ENCODE data around the gene FKBP1A. TPM values are rescaled to one million over a fixed set of nuclear protein-coding genes. Genes with fewer than 3 reads are reported as not detected.

The FKBP1A gene
- total RNA-seq, 1 donor from 2014 or later, result 183 TPM

DNA sequence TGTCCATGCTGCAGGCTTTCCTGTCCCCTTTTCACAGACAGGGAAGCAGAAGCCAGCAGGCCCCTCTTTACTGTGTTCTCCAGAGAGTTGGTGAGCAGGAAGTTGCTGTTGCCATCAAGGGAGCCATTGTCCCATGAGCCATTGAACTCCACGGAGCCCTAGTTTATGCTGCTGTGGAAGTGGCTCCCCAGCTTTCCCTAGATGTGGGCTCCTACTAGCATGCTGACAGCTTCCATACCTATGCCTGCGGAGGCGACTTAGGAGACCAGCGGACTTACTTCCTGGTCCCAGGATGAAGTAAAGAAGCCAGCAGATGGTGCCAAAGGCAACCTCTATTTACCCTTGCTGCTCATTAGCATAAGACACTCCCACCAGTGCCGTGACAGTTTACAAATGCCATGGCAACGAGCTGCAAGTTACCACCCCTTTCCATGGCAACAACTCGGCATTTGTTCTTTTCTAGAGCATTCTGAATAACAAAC lies 30.8 kb upstream of the FKBP1A start:
- H3K27ac Mint-ChIP-seq (ENCODE audit: unreplicated experiment), result no peak overlapping the region
- H3K9me3 Mint-ChIP-seq (ENCODE audit: low read depth), result peaks cover 16% of the 10 kb centered on the region
- no peaks in the 10 kb centered on the region for H3K36me3 Mint-ChIP-seq (ENCODE audit: low read depth)
- no peaks in the 10 kb centered on the region for H3K27me3 Mint-ChIP-seq (ENCODE audit: low read depth)
- TF ChIP-seq, protein P1, sequence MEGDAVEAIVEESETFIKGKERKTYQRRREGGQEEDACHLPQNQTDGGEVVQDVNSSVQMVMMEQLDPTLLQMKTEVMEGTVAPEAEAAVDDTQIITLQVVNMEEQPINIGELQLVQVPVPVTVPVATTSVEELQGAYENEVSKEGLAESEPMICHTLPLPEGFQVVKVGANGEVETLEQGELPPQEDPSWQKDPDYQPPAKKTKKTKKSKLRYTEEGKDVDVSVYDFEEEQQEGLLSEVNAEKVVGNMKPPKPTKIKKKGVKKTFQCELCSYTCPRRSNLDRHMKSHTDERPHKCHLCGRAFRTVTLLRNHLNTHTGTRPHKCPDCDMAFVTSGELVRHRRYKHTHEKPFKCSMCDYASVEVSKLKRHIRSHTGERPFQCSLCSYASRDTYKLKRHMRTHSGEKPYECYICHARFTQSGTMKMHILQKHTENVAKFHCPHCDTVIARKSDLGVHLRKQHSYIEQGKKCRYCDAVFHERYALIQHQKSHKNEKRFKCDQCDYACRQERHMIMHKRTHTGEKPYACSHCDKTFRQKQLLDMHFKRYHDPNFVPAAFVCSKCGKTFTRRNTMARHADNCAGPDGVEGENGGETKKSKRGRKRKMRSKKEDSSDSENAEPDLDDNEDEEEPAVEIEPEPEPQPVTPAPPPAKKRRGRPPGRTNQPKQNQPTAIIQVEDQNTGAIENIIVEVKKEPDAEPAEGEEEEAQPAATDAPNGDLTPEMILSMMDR (IDR thresholded peaks at IDR 0.05), result peak; percentile 34
- no peak overlapping the region for H3K4me3 Mint-ChIP-seq (ENCODE audit: unreplicated experiment)
- H3K4me1 Mint-ChIP-seq (ENCODE audit: low read depth), result peaks cover 3% of the 10 kb centered on the region
- DNase-seq (ENCODE audit: low spot score), result no peak

DNA sequence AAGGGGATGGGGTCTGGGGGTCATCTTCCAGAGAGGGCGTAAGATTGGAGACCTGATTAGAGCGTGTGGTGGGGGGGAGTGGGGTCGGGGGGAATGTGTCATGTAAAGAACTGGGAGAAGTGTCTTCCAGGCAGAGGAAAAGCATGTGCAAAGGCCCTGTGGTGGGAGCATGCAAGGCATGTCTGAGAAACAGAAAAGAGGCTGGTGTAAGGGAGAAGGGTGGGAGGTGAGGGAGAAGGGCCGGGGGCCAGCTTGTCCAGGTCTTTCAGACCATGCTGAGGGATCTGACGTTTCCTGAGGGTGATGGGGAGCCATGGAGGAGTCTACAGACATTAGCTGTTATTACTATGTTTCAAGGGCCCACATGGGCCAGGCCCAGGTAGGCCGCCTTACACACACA lies 30.4 kb upstream of the FKBP1A start:
- no peaks in the 10 kb centered on the region for H3K27me3 Mint-ChIP-seq (ENCODE audit: low read depth)
- H3K4me3 Mint-ChIP-seq (ENCODE audit: unreplicated experiment), result no peak overlapping the region
- peaks cover 3% of the 10 kb centered on the region for H3K4me1 Mint-ChIP-seq (ENCODE audit: low read depth)
- H3K36me3 Mint-ChIP-seq (ENCODE audit: low read depth), result no peaks in the 10 kb centered on the region
- H3K9me3 Mint-ChIP-seq (ENCODE audit: low read depth), result peaks cover 16% of the 10 kb centered on the region
- TF ChIP-seq, protein P1 (IDR thresholded peaks at IDR 0.05), result no peak
- H3K27ac Mint-ChIP-seq (ENCODE audit: unreplicated experiment), result no peak overlapping the region
- no peak for DNase-seq (ENCODE audit: low spot score)

DNA sequence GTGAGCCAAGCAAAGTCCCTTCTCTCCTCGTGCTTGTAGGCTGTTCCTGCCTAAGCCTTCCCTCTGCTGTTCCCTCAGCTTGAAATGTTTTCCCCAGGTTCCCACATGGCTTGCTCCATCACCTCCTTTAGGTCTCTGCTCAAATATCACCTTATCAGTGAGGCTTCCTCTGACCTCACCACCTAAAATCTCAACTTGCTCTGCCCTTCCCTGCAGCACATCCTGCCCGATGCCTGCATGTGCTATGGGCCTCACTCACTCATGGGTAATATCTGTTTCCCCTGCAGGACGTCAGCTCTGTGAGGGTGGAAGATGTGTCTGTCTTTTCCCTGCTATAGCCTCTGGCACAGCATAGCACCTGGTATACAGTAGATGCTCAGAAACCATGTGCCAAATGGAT lies 29.9 kb upstream of the FKBP1A start:
- Mint-ChIP-seq H3K36me3 (ENCODE audit: low read depth) (no peaks in the 10 kb centered on the region), H3K4me3 (ENCODE audit: unreplicated experiment) (no peak overlapping the region), H3K9me3 (ENCODE audit: low read depth) (peaks cover 16% of the 10 kb centered on the region), H3K27me3 (ENCODE audit: low read depth) (no peaks in the 10 kb centered on the region), H3K4me1 (ENCODE audit: low read depth) (no peaks in the 10 kb centered on the region), H3K27ac (ENCODE audit: unreplicated experiment) (no peak overlapping the region)
- TF ChIP-seq, protein P1 (IDR thresholded peaks at IDR 0.05), result no peak
- DNase-seq (ENCODE audit: low spot score), result no peak

DNA sequence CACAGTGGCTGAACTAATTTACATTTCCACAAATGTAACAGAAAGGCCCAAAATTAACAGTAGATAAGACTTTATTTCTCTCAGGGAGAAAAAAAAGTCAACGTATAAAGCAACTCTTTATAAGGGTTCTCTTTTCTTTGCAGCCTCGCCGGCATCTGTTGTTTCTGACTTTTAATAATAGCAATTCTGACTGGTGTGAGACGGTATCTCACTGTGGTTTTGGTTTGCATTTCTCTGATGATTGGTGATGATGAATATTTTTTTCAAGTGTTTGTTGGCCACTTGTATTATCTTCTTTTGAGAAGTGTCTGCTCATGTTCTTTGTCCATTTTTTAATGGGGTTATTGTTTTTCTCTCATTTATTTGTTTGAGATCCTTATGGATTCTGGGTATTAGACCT lies 27.2 kb upstream of the FKBP1A start:
- TF ChIP-seq, protein P1 (IDR thresholded peaks at IDR 0.05), result no peak
- Mint-ChIP-seq H3K9me3 (ENCODE audit: low read depth) (peaks cover 16% of the 10 kb centered on the region), H3K4me3 (ENCODE audit: unreplicated experiment) (no peak overlapping the region), H3K36me3 (ENCODE audit: low read depth) (no peaks in the 10 kb centered on the region), H3K4me1 (ENCODE audit: low read depth) (peaks cover 14% of the 10 kb centered on the region), H3K27me3 (ENCODE audit: low read depth) (no peaks in the 10 kb centered on the region), H3K27ac (ENCODE audit: unreplicated experiment) (no peak overlapping the region)
- no peak for DNase-seq (ENCODE audit: low spot score)

DNA sequence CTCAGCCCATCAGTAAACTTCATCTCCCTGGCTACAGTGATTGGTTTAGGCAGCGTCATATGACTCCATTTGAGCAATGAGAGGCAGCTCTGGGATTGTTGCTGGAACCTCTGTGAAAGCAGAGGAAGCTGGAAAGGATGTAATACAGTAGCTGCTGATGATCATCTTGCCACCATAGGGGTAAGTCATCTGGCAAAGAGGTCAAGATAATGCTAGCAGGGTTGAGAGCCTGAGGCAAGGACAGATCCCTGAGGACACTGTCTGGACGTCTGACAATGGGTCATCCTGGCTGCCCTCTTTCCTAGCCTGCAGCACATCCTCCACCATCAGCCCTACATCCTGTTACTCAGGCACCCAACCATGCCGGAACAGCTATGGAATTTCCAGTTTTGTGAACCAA lies 25.5 kb upstream of the FKBP1A start:
- H3K4me3 Mint-ChIP-seq (ENCODE audit: unreplicated experiment), result no peak overlapping the region
- no peak overlapping the region for H3K27ac Mint-ChIP-seq (ENCODE audit: unreplicated experiment)
- DNase-seq (ENCODE audit: low spot score), result no peak

More for the DNA sequence above, 25.5 kb upstream of the FKBP1A start:
- TF ChIP-seq, protein P1 (IDR thresholded peaks at IDR 0.05), result no peak
- Mint-ChIP-seq H3K9me3 (ENCODE audit: low read depth) (peaks cover 16% of the 10 kb centered on the region), H3K27me3 (ENCODE audit: low read depth) (no peaks in the 10 kb centered on the region), H3K4me1 (ENCODE audit: low read depth) (peaks cover 14% of the 10 kb centered on the region), H3K36me3 (ENCODE audit: low read depth) (no peaks in the 10 kb centered on the region)
